GM12878 (cell line): ENCODE results near the gene KLK13. TPM values are rescaled to one million over a fixed set of nuclear protein-coding genes. Genes with fewer than 3 reads are reported as not detected.

Experiments used
- ATAC-seq: fragments of 200-7000 bp; cut with Tn5 transposase; 3 replicates; pipeline ENCODE4 v1.9.1; 2020; ENCODE audit warnings: mild to moderate bottlenecking, moderate library complexity
- BruUV-seq: library from RNA; stranded (reverse); fragments of 400-500 nt; replicated peaks from 2 replicates; lab custom pipeline; 2021; lab: Mats Ljungman, UMichigan
- CTCF ChIA-PET: fragments of 300-600 bp; sonication (Branson Sonifier 250); formaldehyde crosslinking; extraction: SDS; loops from one replicate; lab custom pipeline; 2021; ENCODE audit warnings: inconsistent platforms; lab: Yijun Ruan, JAX
- POLR2A ChIA-PET: fragments of 350-600 bp; formaldehyde crosslinking; extraction: SDS; loops from one replicate; lab custom pipeline; 2021; ENCODE audit warnings: inconsistent platforms; lab: Charles Lee
- RAD21 ChIA-PET: fragments of 300-600 bp; sonication (Branson Sonifier 250); formaldehyde crosslinking; loops from one replicate; lab custom pipeline; 2023; ENCODE audit warnings: antibody characterized with exemption; ENCODE audit not compliant: unreplicated experiment; lab: Charles Lee
- SMC1A ChIA-PET: fragments of 300-600 bp; sonication (Branson Sonifier 250); formaldehyde crosslinking; loops from one replicate; lab custom pipeline; 2023; ENCODE audit not compliant: unreplicated experiment, uncharacterized antibody; lab: Charles Lee
- DNase-seq: peaks from one replicate; pipeline ENCODE4 v3.0.0-alpha.2; 2011; ENCODE audit warnings: low read depth, low spot score
- FAIRE-seq: peaks from 3 replicates; lab custom pipeline; 2011; peaks lifted over from hg19 to GRCh38; lab: Jason Lieb, UNC
- H2AFZ ChIP-seq: 2 replicates; pipeline ENCODE4 v1.6.0; 2011; ENCODE audit warnings: low read depth, low read length, control low read depth; ENCODE audit not compliant: control insufficient read depth
- H3K27ac ChIP-seq: 2 replicates; pipeline ENCODE4 v1.5.1; 2011; ENCODE audit warnings: control low read depth; ENCODE audit not compliant: control insufficient read depth, insufficient read depth
- H3K27me3 ChIP-seq, 2 experiments: replicated peaks in 1 of 2; 2 replicates each; pipeline versions ENCODE4 v1.6.0 to v1.6.1; 2011; ENCODE audit warnings: low read length in 1 of 2; ENCODE audit not compliant: control insufficient read depth in 2 of 2, insufficient read depth in 2 of 2
- H3K36me3 ChIP-seq, 2 experiments: 2 replicates each; pipeline ENCODE4 v1.5.1; 2011; ENCODE audit warnings: low read length in 1 of 2; ENCODE audit not compliant: control insufficient read depth in 2 of 2, insufficient read depth in 2 of 2
- H3K4me1 ChIP-seq: 2 replicates; pipeline ENCODE4 v1.6.1; 2011; ENCODE audit warnings: mild to moderate bottlenecking, low read length, moderate library complexity, mixed read lengths; ENCODE audit not compliant: control insufficient read depth, insufficient read depth
- H3K4me2 ChIP-seq: 2 replicates; pipeline ENCODE4 v1.6.0; 2011; ENCODE audit warnings: control low read depth; ENCODE audit not compliant: control insufficient read depth, insufficient read depth
- H3K4me3 ChIP-seq: fragments of 200-600 bp; sonication (generic); 2 replicates; pipeline ENCODE4 v1.5.1; 2016
- H3K79me2 ChIP-seq: 2 replicates; pipeline ENCODE4 v1.6.0; 2011; ENCODE audit warnings: low read length; ENCODE audit not compliant: control insufficient read depth, insufficient read depth
- H3K9ac ChIP-seq: 2 replicates; pipeline ENCODE4 v1.8.0; 2011; ENCODE audit warnings: low read length, control low read depth, mixed read lengths; ENCODE audit not compliant: control insufficient read depth, insufficient read depth
- H3K9me3 ChIP-seq: replicated peaks from 3 replicates; pipeline ENCODE4 v1.5.1; 2011; ENCODE audit warnings: mild to moderate bottlenecking, low read length; ENCODE audit not compliant: control insufficient read depth, insufficient read depth
- H4K20me1 ChIP-seq: 2 replicates; pipeline ENCODE4 v1.6.0; 2011; ENCODE audit not compliant: control insufficient read depth, insufficient read depth
- BACH1 ChIP-seq: fragments of 450-650 bp; IDR thresholded peaks from 2 replicates; pipeline ENCODE4 v1.6.1; 2017; ENCODE audit warnings: mild to moderate bottlenecking, borderline replicate concordance
- DPF2 ChIP-seq: fragments of 450-650 bp; IDR thresholded peaks from 2 replicates; pipeline ENCODE4 v1.6.1; 2017; ENCODE audit warnings: mild to moderate bottlenecking
- E2F4 ChIP-seq: IDR thresholded peaks from 2 replicates; pipeline ENCODE4 v1.6.1; 2012; ENCODE audit warnings: low read depth, low read length, improper control_type of control experiment
- ETV6 ChIP-seq, 2 experiments: fragments of 450-650 bp in 1 of 2; IDR thresholded peaks in 1 of 2; conservative IDR thresholded peaks in 1 of 2; 2 replicates each; pipeline ENCODE4 v1.6.1; 2014; ENCODE audit warnings: antibody characterized with exemption in 1 of 2, borderline replicate concordance in 1 of 2, low read depth in 1 of 2, mild to moderate bottlenecking in 1 of 2, moderate library complexity in 1 of 2
- IKZF2 ChIP-seq, 2 experiments: fragments of 450-650 bp; IDR thresholded peaks; 2 replicates each; pipeline ENCODE4 v1.6.1; 2017; ENCODE audit warnings: mild to moderate bottlenecking in 2 of 2, moderate library complexity in 2 of 2
- IRF3 ChIP-seq: fragments of 450-650 bp; IDR thresholded peaks from 2 replicates; pipeline ENCODE4 v1.6.1; 2014; ENCODE audit warnings: mild to moderate bottlenecking
- NFIC ChIP-seq: IDR thresholded peaks from 2 replicates; pipeline ENCODE4 v1.6.1; 2012; ENCODE audit warnings: low read depth, mild to moderate bottlenecking, inconsistent platforms, low read length, moderate library complexity
- NFYB ChIP-seq: IDR thresholded peaks from 2 replicates; pipeline ENCODE4 v1.6.1; 2011; ENCODE audit warnings: low read depth, mild to moderate bottlenecking, low read length, improper control_type of control experiment, moderate library complexity; ENCODE audit not compliant: insufficient read depth
- PBX3 ChIP-seq: IDR thresholded peaks from 2 replicates; pipeline ENCODE4 v1.6.1; 2011; ENCODE audit warnings: mild to moderate bottlenecking, low read depth, low read length, moderate library complexity; ENCODE audit not compliant: insufficient replicate concordance
- POU2F2 ChIP-seq: IDR thresholded peaks from 3 replicates; pipeline ENCODE4 v1.6.1; 2011; ENCODE audit warnings: low read depth, mild to moderate bottlenecking, low read length, borderline replicate concordance
- TAF1 ChIP-seq: IDR thresholded peaks from 2 replicates; pipeline ENCODE4 v1.6.1; 2011; ENCODE audit warnings: mild to moderate bottlenecking, low read depth, low read length, borderline replicate concordance
- ZNF217 ChIP-seq: fragments of 450-650 bp; IDR thresholded peaks from 2 replicates; pipeline ENCODE4 v1.6.1; 2017; ENCODE audit warnings: antibody characterized with exemption, mild to moderate bottlenecking
- ZNF384 ChIP-seq: IDR thresholded peaks from 2 replicates; pipeline ENCODE4 v1.6.1; 2012; ENCODE audit warnings: low read depth, mild to moderate bottlenecking, low read length, improper control_type of control experiment, borderline replicate concordance
- in situ Hi-C: fragments of 300-500 bp; cut with MboI; formaldehyde crosslinking; loops from 9 replicates; pipeline ENCODE4 v1.14.3; 2018; ENCODE audit warnings: mixed read lengths
- intact Hi-C: fragments of 100-400 bp; cut with micrococcal nuclease; formaldehyde crosslinking; loops from one replicate; pipeline ENCODE4 v1.14.2; 2022; ENCODE audit not compliant: unreplicated experiment
- polyA plus RNA-seq, 11 experiments: library from polyadenylated mRNA; depleted of rRNA in 4 of 11; unstranded in 6 of 11; stranded (reverse) in 5 of 11; fragments of >200 nt; fragmentation: Nextera tagmentation in 4 of 11; fragmentation: Illumina TruSeq in 1 of 11; extraction: Ambion mirVana in 4 of 11; extraction: Trizol in 1 of 11; gene quantifications; 1 replicate in 1 of 11; 2 replicates in 10 of 11; pipeline versions ENCODE4 v1.2.1 to v1.2.3, GENCODE V29; 2011 to 2016; ENCODE audit warnings: inconsistent platforms in 2 of 11, missing spikeins in 2 of 11, low read depth in 1 of 11
- total RNA-seq, 4 experiments: library from RNA; depleted of rRNA in 3 of 4; stranded (reverse); fragments of >200 nt in 3 of 4; fragmentation: Illumina TruSeq in 1 of 4; extraction: Trizol in 1 of 4; gene quantifications; 2 replicates each; pipeline versions ENCODE4 v1.2.1 to v1.2.3, GENCODE V29; 2013 to 2021
- TF ChIP-seq, protein P1 (sequence below): fragments of 150-350 bp; IDR thresholded peaks from 2 replicates; pipeline ENCODE4 v1.6.1; 2014; ENCODE audit warnings: mild to moderate bottlenecking, low read depth, low read length
- TF ChIP-seq, protein P2 (sequence below): fragments of 450-650 bp; conservative IDR thresholded peaks from 2 replicates; pipeline ENCODE4 v1.6.1; 2017; ENCODE audit warnings: mild to moderate bottlenecking, moderate library complexity

The KLK13 gene
- total and polyA plus RNA-seq, 10 of the 15 experiments (the other 5 are each of a cell fraction or from before 2014, with no cell fraction given), result not detected

DNA sequence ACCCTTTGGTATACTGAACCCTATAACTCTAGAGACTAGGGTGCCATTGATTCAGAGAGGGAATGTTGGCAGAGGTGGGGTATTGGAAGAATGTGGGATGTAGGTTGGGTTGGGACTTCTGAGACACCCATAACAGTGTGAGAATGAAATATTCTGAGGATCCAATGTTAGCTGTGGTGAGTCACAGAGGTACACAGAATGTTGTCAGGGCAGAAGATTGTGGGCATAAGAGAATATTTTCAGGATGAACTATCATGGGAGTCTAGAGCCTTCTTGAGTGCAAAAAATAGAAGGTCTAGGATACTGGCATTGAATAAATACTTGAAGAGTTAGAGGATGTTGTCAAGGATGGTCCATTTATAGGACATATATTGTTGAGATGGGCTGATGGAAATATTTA lies 9.0 kb downstream of the KLK13 start:
- ChIA-PET RAD21 (no interaction called here), SMC1A (no interaction called here), POLR2A (no interaction called here), CTCF (no interaction called here)
- no peak for FAIRE-seq
- H3K4me1 ChIP-seq, result no peaks in the 10 kb centered on the region
- H3K4me3 ChIP-seq, result no peak overlapping the region
- TF ChIP-seq NFYB (no peak), TAF1 (no peak), POU2F2 (no peak), E2F4 (no peak), IRF3 (no peak), NFIC (no peak), ZNF217 (no peak), DPF2 (no peak), BACH1 (no peak), ZNF384 (no peak), PBX3 (no peak), IKZF2 (IDR thresholded peaks at IDR 0.05) (no peak), ETV6 (conservative IDR thresholded peaks at IDR 0.05 in 1 of 2, IDR thresholded peaks at IDR 0.05 in 1 of 2; ENCODE audit: borderline replicate concordance in 1 of 2, low read depth in 1 of 2) (no peak)
- TF ChIP-seq, protein P1, sequence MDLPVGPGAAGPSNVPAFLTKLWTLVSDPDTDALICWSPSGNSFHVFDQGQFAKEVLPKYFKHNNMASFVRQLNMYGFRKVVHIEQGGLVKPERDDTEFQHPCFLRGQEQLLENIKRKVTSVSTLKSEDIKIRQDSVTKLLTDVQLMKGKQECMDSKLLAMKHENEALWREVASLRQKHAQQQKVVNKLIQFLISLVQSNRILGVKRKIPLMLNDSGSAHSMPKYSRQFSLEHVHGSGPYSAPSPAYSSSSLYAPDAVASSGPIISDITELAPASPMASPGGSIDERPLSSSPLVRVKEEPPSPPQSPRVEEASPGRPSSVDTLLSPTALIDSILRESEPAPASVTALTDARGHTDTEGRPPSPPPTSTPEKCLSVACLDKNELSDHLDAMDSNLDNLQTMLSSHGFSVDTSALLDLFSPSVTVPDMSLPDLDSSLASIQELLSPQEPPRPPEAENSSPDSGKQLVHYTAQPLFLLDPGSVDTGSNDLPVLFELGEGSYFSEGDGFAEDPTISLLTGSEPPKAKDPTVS, result no peak
- TF ChIP-seq, protein P2, sequence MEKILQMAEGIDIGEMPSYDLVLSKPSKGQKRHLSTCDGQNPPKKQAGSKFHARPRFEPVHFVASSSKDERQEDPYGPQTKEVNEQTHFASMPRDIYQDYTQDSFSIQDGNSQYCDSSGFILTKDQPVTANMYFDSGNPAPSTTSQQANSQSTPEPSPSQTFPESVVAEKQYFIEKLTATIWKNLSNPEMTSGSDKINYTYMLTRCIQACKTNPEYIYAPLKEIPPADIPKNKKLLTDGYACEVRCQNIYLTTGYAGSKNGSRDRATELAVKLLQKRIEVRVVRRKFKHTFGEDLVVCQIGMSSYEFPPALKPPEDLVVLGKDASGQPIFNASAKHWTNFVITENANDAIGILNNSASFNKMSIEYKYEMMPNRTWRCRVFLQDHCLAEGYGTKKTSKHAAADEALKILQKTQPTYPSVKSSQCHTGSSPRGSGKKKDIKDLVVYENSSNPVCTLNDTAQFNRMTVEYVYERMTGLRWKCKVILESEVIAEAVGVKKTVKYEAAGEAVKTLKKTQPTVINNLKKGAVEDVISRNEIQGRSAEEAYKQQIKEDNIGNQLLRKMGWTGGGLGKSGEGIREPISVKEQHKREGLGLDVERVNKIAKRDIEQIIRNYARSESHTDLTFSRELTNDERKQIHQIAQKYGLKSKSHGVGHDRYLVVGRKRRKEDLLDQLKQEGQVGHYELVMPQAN, result no peak
- no peaks in the 10 kb centered on the region for H3K9me3 ChIP-seq
- H3K9ac ChIP-seq, result no peak overlapping the region
- no peaks in the 10 kb centered on the region for H3K36me3 ChIP-seq
- no peak for DNase-seq
- ATAC-seq, result no peak
- H3K79me2 ChIP-seq, result no peaks in the 10 kb centered on the region
- no peak overlapping the region for H3K4me2 ChIP-seq
- intact Hi-C loops, result no loop called here
- no peak overlapping the region for H2AFZ ChIP-seq
- no peaks in the 10 kb centered on the region for H4K20me1 ChIP-seq
- BruUV-seq, result no TSS peak
- in situ Hi-C loops, result no loop called here
- H3K27me3 ChIP-seq, result 0 out of 4 replicates have a peak, but pooled peaks cover 0 to 3% of the 10 kb centered on the region in 2 experiments
- no peak overlapping the region for H3K27ac ChIP-seq
